ENCODE results near the gene CNTFR.
A peak's percentile ranks its signal among the peaks of the same experiment; 100 is the strongest.

CNTFR gene

GRCh38 chr9:34572092-34572491 lies 17.4 kb downstream of the CNTFR start:
- DNase-seq (ENCODE audit: low spot score) = no peak

- DNase-seq (ENCODE audit: low spot score) = no peak
Observed at GRCh38 chr9:34571481-34571810, 18.1 kb downstream of the CNTFR start.

DNA sequence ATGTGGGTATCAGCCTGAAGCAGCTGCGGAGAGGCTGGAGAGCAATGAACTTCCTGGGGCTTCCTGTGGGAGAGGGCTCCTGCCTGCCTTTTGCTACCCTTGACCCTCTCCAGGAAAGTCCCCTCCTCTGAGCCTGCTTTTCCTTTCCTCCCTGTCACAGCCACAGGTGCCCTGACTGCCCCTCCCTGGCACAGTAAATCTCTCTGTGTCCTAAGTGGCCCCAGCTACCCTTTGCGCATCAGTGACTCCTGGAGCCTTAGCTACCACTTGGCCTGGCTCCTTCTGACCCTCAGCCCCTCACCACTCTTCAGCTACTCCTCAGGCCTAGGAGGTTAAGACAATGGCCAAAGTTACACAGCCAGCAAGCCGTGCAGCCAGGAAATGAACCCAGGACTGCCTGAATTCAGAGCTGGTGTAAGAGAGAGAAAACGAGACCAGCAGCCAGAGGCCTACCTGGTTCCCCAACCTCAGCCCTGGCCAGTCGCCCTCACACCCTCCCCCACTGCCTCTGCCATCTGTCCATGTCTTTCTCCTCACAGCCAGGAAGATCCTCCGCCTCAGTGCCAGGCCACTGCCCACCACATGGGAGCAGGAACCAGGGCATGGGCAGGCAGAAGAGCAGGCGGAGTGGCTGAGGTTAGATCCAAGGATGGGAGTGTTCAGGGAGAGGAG lies 18.6 kb downstream of the CNTFR start:
- no peak for DNase-seq (ENCODE audit: low spot score)

DNA sequence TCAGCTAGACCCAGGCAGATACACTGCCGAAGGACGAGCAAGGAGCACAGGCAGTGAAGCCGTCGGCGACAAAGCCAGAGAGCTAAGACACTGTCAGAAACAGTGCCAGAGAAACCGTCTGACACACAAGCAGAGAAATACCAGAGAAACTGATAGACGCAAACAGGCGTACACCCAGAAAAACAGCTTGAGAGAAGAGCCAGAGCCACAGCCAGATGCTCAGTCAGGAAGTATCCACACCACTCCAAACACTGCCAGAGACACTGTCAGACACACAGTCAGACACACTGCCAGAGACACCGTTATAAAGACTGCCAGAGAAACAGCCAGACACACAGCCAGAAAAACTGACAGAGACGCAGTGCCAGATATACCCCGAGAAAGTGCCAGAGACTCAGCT lies 19.1 kb downstream of the CNTFR start:
- DNase-seq (ENCODE audit: low spot score) = no peak

DNA sequence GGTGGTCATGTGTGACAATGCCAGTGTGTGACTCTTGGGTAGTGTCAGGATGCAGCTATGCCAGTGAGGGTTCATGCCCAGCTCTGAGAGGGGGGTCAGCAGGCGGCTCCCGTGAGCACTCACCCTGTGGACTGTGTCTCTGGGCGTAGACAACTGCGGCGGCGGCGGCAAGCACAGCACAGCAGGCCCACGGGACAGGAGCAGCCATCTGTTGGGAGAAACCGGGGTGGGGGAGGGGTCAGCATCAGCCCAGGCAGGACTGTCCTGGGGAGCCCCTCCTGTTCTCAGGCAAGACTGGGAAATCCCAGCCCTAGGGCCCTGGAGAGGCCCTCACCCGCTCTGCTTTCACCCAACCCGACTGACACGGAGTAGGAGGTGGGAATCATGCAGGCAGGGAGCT lies 20.8 kb downstream of the CNTFR start:
- no peak for DNase-seq (ENCODE audit: low spot score)

DNA sequence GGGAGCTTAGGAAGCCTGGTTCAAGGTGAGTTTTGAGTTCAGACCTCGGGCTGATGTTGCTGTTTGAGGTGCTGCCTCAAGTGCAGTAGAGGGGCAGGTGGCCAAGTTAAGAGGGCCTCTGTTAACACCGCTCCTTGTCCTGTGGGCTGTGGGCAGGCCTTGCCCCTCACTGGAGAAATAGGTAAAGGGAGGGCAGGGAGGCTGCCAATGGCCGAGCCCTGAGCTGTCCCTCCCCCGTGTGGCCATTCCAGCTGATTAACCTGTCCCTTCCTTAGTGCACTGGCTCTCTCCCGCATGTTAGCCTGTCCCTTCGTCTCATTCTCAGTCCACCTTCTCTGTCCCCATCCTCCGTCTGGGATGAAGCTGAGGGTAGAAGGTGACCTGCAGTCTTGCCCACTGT lies 21.4 kb downstream of the CNTFR start:
- no peak for DNase-seq (ENCODE audit: low spot score)

DNA sequence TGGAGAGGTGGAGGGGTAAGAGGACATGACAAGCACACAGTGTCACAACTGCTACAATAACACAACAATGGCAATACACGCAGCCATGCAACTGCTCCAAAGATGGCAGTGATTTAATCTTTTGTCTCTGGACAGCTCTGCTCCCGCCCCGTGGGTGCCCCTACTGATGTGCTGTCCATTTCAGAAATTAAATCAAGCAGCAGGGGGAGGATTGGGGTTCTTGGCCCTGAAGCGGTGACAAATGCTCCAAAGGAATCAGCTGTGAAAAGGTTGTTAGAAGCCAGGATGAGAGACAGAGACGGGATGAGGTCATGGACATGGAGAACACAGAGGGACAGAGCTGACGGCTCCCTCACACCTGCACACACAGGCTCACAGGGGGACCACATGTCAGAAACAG lies 22.6 kb downstream of the CNTFR start:
- no peak for DNase-seq (ENCODE audit: low spot score)

- DNase-seq (ENCODE audit: low spot score) = no peak
Observed at GRCh38 chr9:34566322-34566721, 23.2 kb downstream of the CNTFR start.

DNA sequence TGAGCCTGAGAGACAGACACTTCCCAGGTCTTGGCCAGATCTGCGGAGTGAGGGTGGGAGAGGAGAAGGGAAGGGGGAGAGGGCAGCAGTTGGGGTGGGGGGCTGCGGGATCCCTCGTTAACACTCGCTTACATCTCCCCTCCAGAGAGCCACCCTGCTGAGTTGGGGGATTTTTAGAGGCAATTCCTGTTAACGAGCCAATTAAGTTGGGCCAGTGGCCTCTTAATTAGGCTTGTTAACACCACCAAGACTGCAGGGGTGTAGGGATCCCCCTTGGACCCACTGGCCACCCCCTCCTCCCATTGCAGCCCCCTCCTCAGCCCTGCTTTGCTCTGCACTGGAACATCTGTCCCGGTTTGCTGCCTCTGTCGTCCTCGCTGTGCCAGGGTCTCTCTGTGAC lies 23.7 kb downstream of the CNTFR start:
- DNase-seq (ENCODE audit: low spot score) = no peak

GRCh38 chr9:34564617-34565016 lies 24.9 kb downstream of the CNTFR start:
- no peak for DNase-seq (ENCODE audit: low spot score)

GRCh38 chr9:34563262-34563661 lies 26.3 kb downstream of the CNTFR start:
- DNase-seq (ENCODE audit: low spot score) = no peak

DNA sequence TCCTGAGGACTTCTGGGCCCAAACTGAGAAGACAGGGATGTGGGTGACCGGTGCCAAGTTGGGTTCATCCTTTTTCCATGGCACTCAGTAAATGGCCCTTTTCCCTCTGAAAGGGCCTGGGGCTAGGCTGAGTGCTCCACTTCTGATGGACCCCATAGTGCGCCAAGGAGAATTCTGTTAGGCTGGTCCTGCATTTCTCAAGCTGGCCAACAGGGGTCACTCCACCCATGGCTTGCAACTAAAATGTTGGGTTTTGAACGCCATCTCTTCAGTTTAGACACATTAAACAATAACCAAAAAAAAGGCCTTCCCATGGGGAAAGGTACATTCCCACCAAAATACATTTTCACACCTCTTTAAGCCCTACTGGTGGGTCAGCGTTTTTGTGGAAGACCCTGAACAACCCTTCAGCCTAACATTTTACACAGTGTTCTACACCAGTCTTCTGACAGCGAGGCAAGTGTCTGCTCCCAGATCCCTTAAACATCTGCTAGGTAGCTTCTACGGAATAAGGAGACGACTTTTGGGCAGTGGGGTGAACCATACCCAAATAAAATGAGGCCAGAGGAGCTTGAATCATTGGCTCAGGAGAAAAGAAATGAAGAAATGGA lies 27.3 kb downstream of the CNTFR start:
- no peak for DNase-seq (ENCODE audit: low spot score)

GRCh38 chr9:34560599-34561214 lies 28.8 kb downstream of the CNTFR start:
- DNase-seq (ENCODE audit: low spot score) = no peak

DNA sequence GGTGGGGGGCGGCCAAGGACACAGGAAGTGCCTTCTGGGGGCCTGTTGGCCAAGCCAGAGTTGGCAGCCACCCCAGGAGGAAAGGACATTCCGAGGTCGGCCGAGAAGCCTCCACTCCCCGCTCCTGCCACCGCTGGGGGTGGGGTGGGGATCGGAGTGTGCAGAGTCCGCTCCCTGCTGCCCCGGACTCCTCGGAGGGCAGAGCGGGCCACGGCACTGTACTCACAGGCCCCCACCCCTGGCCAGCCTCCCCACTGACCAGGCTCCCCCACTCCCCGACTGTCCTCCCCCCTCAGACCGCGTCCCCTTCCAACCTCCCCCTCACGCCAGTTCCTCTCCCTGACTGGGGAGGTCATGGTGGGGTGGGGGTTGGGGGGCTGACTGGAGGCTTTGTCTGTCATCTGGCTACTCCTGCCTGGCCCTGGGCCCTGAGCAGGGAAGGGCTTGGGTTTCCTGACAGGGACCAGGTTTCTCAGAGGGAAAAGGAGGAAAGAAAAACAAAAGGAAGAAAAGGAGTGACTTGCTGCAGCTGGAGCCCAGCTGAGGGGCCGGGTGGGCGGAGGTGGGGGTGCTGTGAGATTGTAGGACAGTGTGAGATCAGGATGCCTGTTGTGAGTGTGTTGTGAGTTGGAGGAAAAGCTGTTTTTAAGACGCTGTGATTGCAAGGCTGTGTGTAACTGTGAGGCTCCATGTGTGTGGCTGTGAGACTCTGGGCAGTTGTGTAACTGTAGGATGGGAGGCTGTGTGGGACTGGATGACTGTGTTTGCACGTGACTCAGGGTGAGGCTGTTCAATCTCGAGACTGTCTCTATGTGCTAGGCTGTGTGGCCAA lies 29.7 kb downstream of the CNTFR start:
- peak; percentile 85 for DNase-seq (ENCODE audit: low spot score)

- DNase-seq (ENCODE audit: low spot score) = no peak
Observed at GRCh38 chr9:34558919-34559623, 30.5 kb downstream of the CNTFR start.

- no peak for DNase-seq (ENCODE audit: low spot score)
Observed at GRCh38 chr9:34558364-34558763, 31.2 kb downstream of the CNTFR start.

DNA sequence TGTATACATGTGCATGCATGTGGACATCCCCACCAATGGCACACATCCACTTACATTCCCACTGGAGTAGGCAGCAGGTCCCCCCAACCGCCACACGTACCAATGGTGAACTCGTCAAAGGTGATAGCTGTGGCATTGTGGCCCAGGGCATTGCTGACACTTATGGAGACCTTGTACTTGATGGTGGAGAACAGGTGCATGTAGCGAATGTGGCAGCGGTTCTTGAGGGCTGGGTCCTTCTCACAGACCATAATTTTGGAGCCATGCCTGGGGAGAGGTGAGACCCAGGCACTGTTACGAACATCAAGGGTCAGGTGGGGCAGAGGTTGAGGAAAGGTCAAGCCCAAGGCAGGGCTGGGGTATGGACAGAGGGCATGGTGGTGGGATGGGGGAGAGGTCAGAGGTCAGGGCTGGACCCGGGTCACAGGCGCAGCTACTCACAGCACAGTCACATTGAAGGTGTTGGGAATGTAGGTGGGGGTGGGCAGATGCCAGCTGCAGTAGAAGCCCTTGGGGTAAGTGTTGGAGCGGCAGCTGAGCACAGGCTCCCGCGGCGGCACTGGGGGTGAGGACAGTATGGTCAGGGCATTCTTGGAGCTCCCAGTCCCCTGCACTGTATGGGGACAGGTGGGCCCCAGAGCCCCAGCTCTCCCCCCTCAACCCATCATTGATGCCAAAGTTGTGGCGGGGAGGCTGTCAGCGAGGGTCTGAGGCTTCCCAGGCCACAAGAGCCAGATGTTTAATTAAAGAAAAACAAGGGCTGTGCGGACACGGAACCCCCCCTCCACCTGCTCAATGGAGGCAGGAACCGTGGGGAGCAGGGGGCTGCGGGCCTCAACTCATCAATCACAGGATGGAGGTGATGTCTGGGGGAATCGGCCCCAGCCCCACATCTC lies 31.9 kb downstream of the CNTFR start:
- no peak for DNase-seq (ENCODE audit: low spot score)

DNA sequence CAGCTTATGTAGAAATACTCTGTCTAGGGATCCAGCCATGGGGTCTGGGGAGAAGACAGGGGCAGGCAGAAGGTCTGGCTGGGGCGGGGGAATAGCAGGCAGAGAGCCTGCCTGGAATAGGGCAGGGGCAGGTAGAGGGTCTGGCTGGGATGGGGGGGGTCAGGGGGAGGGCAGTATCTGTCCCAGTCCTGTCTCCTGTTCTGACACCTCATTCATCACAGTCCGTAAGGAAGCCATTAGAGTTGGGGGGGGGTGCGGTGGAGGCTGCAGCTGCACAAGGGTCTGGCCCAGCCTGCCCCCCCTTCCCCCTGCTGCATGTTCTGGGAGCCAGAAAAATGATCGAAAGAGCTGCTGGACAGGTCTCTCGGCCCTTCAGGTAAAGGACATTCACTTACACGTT lies 32.6 kb downstream of the CNTFR start:
- DNase-seq (ENCODE audit: low spot score) = no peak

DNA sequence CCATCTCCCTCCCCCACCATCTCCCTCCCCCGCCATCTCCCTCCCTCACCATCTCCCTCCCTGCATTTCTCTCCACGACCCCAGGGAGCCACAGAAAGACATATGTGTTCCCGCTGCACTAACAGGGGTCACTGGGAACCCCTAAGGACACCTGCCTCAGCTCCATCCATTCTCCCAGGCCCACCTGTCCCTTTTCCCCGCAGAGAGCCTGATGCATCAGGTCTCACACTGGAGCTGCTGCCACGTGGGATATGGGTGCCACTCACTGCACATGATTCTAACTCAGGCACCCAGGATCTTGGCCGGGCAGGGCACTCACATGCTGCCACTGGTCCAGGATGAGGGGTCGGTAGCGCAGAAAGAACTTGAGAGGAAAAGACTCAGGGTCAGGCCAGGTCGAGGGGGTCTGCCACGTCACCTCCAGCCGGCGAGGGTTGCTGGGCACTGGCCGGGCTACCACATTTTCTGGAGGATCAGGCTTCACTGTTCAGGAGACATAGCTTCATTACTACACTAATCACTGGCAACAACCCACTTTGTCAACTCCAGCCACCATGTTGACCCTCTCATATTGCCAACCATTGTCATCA lies 33.5 kb downstream of the CNTFR start:
- no peak for DNase-seq (ENCODE audit: low spot score)

- no peak for DNase-seq (ENCODE audit: low spot score)
Observed at GRCh38 chr9:34555500-34555899, 34.0 kb downstream of the CNTFR start.

- DNase-seq (ENCODE audit: low spot score) = no peak
Observed at GRCh38 chr9:34555002-34555348, 34.5 kb downstream of the CNTFR start.

Measured in hepatic stellate cell (primary cell).